DMS79 (cell line): Measurements from ENCODE around the gene PHLDB3.

Experiments
- DNase-seq: peaks from one replicate; lab custom pipeline; 2025; lab: John Stamatoyannopoulos, UW

Gene PHLDB3

DNA sequence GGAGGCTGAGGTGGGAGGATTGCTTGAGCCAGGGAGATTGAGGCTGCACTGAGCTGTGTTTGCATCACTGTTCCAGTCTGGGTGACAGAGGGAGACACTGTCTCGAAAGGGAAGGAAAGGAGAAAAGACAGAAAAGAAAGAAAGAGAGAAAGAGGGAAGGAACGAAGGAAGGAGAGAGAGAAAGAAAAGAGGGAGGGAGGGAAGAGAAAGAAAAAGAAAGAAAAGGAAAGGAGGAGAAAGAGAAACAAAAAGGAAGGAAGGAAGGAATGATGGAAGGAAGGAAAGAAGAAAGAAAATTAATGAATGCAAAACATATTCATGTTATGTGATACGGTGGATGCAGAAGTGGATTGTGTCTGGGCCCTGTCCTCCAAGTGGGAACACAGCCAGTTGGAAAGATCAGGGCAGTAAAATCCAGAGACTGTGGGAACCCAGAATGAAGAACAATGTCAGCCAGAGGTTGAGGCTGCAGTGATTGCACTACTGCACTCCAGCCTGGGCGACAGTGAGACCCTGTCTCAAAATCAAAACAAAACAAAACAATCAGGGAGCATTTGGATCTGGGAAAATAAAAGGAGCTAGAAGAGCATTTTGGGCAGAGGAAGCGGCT, 6.2 kb downstream of the PHLDB3 start:
- no peak for DNase-seq

- DNase-seq = no peak
These were observed 7.6 kb downstream of the PHLDB3 start for GRCh38 chr19:43496960-43497359.

- DNase-seq = no peak
These were observed 9.5 kb downstream of the PHLDB3 start for GRCh38 chr19:43495082-43495481.

- DNase-seq = no peak
These were observed 13.8 kb downstream of the PHLDB3 start for GRCh38 chr19:43490759-43491158.

DNA sequence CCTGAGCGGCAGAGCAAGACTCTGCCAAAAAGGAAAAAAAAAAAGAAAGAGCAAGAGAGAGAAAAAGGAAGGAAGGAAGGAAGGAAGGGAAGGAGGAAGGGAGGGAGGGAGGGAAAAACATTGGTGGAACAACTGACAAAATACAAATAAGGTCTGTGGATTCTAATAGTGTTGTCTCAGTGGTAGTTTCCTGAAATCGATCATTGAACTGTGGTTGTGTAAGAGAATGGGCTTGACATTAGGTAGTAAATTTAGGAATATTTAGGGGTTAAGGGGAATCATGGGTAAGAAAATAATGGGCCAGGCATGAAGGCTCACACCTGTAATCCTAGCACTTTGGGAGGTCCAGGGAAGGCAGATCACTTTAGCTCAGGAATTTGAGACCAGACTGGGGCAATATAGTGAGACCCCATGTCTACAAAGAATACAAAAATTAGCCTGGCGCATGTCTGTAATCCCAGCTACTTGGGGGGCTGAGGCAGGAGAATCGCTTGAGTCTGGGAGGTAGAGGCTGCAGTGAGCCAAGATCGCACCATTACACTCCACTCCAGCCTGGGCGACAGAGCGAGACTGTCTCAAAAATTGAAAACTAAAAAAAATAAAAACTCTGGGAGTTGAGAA, 14.5 kb downstream of the PHLDB3 start:
- DNase-seq = no peak

DNA sequence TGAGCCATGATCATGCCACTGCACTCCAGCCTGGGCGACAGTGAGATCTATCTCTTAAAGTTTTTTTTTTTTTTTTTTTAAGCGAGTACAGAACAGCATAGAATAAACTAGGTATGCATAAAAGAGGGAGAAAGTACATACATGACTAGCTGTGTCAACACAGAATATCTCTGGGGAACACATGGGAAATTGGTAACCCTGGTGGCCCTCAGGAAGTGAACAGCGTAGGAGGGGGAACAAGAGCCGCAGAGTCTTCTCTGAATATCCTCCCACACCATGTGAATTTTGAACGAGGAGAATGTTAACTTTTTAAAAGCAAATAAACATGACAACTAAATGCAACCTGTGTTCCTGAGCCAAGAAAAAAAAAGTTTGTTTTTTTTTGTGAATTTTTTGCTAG, 15.2 kb downstream of the PHLDB3 start:
- DNase-seq = no peak

DNA sequence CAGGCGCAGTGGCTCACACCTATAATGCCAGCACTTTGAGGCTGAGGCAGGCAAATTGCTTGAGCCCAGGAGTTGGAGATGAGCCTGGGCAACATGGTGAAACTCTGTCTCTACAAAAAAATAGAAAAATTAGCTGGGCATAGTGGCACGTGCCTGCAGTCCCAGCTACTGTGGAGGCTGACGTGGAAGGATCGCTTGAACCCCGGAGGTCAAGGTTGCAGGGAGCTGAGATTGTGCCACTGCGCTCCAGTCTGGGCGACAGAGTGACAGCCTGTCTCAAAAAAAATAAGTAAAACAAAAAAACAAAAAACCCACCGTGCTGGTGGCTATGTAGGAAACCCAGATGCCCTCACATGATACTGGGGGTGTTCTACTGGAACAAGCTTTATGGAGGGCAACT, 16.4 kb downstream of the PHLDB3 start:
- no peak for DNase-seq

GRCh38 chr19:43486412-43486811, 18.1 kb downstream of the PHLDB3 start:
- DNase-seq = no peak

DNA sequence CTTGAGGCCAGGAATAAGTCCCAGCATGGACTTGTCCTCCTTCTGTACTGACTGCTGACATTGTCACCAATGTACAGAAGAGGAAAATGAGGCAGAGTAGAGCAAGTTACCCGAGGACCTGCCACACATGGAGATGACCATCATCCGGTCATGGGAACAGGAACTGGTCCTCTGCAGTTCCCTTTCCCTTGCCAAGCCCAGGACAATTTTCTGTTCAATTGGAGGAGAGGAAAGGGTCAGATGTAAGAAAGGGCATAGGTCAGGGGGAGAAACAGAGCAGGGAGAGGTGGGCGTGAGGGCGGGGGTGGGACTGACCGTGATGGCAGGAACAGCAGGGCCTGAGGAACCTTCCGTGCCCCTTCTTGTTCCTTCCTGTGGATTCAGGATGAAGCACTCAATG, 18.6 kb downstream of the PHLDB3 start:
- DNase-seq = no peak

DNA sequence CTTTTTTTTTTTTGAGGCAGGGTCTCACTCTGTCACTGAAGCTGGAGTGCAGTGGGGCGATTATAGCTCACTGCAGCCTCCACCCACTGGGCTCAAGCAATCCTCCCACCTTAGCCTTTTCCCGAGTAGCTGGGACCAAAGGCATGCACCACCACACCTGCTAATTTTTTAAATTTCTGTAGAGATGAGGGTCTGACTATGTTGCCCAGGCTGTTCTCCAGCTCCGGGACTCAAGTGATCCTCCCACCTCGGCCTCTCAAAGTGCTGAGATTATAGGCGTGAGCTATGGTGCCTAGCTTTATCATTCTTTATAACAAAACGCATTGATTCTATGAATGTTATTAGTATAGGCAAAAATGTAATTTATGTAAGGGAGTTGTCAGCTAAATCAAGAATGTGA, 21.3 kb downstream of the PHLDB3 start:
- no peak for DNase-seq

DNA sequence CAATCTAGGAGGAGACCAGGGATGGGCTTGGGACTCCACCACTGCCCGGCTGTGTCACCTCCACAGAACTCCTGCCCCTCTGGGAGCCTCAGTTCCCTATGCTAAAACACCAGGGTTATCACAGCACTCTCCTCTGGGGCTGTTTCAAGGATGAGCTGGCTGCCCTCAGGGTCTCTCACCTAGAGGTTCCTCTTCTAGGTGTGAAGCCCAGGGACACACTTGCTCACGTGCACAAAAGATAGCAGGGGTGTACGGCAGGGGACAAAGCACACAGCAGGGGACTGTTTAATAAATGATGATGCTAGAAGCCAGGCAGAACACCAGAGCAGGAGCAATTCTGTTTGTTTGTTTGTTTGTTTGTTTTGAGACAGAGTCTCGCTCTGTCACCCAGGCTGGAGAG, 22.4 kb downstream of the PHLDB3 start:
- no peak for DNase-seq

DNA sequence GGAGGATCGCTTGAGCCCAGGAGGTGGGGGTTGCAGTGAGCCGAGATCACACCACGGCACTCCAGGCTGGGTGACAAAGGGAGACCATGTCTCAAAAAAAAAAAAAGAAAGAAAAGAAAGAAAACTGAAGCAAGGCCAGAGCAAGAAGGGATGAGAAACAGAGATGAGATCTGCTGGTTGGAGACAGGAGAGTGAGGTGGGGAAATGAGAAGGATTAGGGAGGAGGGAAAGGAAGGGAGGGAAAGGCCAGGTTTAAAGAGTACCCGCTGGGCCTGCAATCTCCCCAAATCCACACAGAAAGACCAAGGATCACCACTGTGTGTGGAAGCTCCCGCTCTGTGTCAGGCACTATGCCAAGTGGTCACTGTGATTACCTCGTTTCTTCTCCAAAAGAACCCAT, 22.8 kb downstream of the PHLDB3 start:
- no peak for DNase-seq

DNA sequence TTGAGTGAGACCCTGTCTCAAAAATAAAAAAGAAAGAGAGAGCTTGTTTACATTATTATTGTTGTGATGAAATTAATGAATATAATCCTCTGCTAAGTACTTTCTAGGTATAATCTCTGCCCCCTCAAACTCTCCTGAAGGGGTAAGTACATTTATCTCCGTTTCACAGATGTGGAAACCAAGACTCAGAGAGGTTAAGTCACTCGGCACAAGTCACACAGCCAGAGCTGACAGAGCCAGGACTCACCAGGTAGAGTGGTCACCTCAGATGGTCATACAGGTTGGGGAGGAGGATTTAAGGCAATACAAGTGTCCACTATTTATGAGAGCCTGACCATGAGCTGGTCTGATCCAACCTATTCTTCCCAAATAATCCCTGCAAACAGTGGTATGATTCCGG, 24.0 kb downstream of the PHLDB3 start:
- DNase-seq = no peak

DNA sequence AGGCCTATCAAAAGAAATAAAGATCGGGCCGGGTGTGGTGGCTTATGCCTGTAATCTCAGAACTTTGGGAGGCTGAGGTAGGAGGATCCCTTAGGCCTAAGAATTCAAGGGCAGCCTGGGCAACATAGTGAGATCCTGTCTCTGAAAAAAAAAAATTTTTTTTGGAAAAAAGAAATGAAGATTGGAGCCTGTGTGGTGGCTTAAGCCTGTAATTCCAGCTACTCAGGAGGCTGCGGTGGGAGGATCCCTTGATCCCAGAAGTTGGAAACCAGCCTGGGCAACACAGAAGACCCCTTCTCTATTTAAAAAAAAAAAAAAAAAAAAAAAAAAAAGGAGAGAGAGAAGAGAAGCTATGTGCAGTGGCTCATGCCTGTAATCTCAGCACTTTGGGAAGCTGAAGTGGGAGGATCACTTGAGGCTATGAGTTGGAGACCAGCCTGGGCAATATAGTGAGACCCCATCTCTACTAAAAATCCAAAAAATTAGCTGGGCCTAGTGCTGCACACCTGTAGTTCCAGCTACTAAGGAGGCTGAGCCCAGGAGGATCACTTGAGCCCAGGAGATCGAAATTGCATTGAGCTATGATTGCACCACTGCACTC, 24.5 kb downstream of the PHLDB3 start:
- no peak for DNase-seq

- no peak for DNase-seq
These were observed 25.3 kb downstream of the PHLDB3 start for GRCh38 chr19:43479226-43479625.

DNA sequence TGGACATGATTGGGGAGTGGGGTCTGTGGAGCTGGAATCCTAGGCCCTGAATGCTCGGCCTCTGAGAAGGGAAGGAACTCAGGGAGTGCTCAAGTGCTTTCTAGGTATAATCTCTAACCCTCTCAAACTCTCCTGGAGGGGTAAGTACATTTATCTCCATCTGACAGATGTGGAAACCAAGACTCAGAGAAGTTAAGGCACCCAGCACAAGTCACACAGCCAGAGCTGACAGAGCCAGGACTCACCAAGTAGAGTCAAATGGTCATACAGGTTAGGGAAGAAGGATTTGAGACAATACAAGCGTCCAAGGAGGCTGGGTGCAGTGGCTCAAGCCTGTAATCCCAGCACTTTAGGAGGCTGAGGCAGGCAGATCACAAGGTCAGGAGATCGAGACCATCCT, 26.2 kb downstream of the PHLDB3 start:
- DNase-seq = no peak

DNA sequence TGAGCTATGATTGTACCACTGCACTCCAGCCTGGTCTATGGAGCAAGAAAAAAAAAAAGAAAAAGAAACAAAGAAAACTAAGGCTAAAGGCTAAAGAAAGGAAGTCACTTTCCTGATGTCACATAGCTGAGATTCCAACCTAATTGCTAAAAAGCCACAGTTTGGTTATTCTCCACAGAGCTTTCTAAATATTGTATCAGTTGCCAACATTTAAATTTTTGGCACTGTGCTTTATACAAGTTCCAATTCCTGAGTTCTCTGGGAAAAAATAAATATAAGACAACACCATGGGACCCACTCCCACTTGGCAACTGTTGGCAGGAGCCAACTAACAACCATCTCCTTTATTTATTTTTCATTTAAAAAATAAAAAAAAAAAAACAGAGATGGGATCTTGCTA, 27.9 kb downstream of the PHLDB3 start:
- DNase-seq = no peak

GRCh38 chr19:43474986-43475705, 29.4 kb downstream of the PHLDB3 start:
- peak; percentile 58 for DNase-seq

- DNase-seq = no peak
These were observed 30.1 kb downstream of the PHLDB3 start for GRCh38 chr19:43474487-43474886.

GRCh38 chr19:43471091-43471490, 33.5 kb downstream of the PHLDB3 start:
- no peak for DNase-seq

DNA sequence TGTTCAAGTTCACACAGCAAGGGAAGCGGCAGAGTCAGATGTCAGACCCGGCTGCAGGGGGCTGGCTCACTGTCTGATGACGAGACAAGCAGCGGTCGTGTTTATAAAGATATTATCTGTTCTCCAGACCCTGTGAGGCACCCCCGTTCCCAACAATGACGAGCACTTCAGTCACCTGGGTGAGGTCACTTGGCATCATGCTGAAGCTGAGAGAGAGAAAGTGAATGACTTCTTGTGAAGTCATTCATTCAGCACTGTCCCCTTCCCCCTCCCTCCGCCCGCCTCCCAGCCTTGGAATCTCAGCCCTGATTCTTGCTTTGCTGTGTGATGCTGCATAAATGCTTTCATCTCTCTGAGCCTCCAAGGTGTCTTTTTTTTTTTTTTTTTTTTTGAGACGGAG, 34.3 kb downstream of the PHLDB3 start:
- no peak for DNase-seq

GRCh38 chr19:43469160-43469480, 35.4 kb downstream of the PHLDB3 start:
- DNase-seq = no peak
